Amygdala (tissue), 56 donors: ENCODE measurements around the gene CAMTA1.
"Not testable (repeated sequence)": the region's sequence is repeated elsewhere in the genome, so short reads cannot be mapped to it uniquely, and the experiment has no call there.

Experiments
- DNase-seq, 56 donors: peaks; one replicate each; lab custom pipeline; 2025; lab: John Stamatoyannopoulos, UW

The CAMTA1 gene

DNA sequence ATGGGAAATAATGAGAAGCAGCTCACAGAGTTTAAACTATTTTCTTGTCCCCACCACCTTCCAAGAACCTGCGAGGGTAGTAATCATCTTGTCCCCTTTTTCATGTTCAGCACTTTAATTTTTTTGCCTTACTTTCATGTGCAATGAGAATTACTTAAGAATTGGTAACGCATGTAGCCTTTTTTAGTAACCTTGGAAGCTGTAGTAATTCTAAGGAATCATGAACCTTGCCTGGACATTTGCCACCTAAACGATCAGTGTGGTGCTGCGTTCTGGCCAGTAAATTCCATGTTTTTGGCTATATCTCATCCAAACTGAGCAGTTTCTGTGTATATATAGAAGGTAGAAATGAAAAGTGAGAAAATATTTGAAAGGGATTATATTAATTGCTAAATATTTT, 981.9 kb downstream of the CAMTA1 start:
- no peak for DNase-seq

GRCh38 chr1:7768583-7768982, 983.3 kb downstream of the CAMTA1 start:
- DNase-seq = no peak

DNA sequence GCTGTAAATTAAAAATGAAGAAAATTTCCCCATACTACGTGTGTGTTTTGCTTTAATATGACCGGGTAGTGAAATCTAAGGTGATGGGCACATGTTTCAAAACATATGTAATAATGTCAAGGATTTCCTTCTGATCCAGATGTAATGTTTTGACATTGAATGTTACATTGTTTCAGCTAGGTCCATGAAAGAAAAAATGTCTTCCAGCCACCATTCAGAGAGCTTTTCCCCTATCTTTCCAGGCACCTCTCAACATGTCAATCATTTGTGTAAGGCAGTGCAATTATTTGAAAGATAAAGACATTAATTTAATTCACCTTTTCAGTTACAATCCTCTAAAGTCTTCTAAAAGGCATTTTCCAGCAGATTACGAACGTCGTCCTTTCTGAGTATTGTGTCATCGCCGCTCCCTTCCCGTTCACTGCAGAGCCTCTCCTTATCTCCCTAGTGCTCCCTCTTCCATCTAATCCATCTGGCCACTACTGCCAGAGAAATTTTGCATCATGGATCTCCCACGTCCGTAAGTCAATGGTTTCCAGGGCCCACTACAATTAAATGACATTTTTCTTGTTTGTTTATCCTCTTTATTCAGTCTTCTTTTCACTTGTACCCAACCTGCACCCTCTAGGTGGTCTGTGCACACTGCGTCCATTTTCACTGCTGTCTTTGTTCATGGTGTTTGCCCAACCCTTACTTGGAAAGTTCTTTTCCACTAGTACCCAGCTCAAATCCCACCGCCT, 984.6 kb downstream of the CAMTA1 start:
- DNase-seq = no peak

DNA sequence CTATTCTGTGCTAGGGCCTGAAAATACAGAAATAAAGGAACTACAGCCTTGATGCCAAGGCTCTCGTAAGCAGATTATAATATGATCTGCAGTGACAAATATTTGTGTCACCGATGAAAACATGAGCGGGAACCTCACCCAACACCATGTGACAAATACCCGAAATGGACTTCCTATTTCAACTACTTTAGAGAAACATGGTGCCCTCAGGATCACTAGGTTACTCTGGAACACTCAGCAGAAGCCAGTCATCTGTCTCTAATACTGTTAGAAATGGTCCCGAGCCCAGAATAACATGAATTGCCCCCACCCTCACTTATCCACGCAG, 985.4 kb downstream of the CAMTA1 start:
- DNase-seq = no peak

DNA sequence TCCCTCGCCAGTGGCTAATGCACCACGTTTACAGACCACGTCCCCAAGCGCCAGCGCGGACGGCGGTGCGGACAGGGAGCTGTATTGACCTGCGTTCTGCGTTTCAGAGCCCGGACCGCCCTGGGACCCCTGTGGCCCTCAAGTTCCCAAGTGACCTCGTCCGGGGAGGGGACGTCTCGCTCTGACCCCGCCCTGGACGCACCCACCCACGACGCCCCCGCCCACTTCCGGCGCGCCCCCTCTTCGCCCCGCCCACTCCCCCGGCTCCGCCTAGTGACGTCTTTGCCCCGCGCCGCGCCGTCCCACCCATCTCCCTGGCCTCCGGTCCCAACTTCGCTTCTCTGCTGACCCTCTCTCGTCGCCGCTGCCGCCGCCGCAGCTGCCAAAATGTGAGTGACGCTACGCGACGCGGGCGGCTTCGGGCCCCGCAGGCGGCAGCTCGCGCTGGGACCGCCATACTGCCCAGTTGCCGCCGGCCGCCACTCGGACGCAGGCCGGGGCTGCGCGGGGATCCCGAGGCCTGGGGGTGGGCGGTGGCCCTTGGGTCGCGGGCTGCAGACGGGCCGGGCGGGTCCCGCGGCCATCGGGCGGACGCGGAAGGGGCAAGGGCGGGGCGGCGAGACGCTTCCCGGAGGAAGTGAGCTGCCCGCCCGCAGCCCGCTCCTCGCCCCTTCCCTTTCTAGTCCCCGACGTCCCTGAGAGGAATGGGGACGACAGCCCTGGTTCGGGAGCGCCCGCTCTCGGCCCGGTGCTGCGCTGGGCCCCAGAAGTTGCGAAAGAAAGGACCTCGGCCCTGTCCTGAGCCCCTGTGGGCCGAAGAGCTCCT, 986.0 kb downstream of the CAMTA1 start, which contains the start of gene VAMP3:
TSS of gene VAMP3 (plus strand) at position 300 of the 826 bp plus-strand sequence. CDS start at position 388, 88 bp downstream.
- DNase-seq = peak; percentile 25 to 90 (median 80)

DNA sequence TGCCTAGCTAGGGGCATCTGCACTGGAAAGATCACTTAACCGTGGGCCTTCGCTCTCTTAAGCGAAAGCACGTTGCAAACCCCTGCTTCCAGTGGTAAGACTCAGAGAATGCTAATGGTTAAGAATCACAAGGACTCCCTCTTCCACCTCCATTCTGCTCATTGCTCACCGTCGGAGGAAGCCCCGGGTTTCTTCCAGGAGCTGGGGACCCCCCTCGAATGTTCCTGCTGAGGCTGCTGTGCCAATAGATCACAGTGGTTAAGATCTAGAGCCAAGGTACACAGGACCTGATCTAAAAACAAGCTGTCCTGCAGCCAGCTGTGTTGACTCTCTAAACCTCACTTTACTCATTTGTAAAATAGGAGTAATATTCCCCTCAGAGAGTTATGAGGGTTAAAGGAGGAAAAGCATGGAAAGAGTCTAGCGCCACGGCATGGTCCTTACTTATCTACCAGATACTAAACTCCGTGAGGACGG, 986.6 kb downstream of the CAMTA1 start:
- DNase-seq = no peak

GRCh38 chr1:7777591-7777990, 992.3 kb downstream of the CAMTA1 start:
- DNase-seq = no peak

DNA sequence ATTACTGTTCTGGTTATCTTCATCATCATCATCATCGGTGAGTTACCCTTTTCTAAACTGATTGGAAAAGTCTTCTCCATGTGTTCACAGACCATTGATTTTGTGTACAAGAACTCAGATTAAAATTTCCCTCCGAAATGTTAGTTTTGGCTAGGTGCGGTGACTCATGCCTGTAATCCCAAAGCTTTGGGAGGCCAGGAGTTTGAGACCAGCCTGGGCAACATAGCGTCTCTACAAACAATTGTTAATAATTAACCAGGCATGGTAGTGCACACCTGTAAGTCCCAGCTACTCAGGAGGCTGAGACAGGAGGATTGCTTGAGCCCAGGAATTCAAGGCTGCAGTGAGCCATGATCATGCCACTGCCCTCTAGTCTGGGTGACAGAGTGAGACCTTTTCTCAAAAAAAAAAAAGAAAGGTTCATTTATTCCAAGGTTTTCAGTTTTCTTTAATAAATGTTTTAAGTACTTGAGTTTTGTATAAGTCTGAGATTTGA, 992.9 kb downstream of the CAMTA1 start:
- no peak for DNase-seq

GRCh38 chr1:7780976-7781375, 995.7 kb downstream of the CAMTA1 start:
- DNase-seq = no peak

- no peak for DNase-seq
These were observed 996.2 kb downstream of the CAMTA1 start for GRCh38 chr1:7781501-7781900.

GRCh38 chr1:7781923-7782495, 996.8 kb downstream of the CAMTA1 start:
- no peak for DNase-seq

GRCh38 chr1:7783178-7783711, 998.0 kb downstream of the CAMTA1 start:
- DNase-seq = peak in 37 of 56 donors; percentile 14 to 90 (median 68)

- DNase-seq = peak in 55 of 56 donors; percentile 86 to 99 (median 96)
These were observed 998.7 kb downstream of the CAMTA1 start, which contains the start of gene PER3 for GRCh38 chr1:7783826-7784491. PER3 (plus strand) TSS chr1:7784291; CDS start chr1:7784878, 587 bp downstream.

GRCh38 chr1:7784492-7785071, 999.3 kb downstream of the CAMTA1 start:
- peak in 17 of 56 donors; percentile 7 to 62 (median 52) for DNase-seq

DNA sequence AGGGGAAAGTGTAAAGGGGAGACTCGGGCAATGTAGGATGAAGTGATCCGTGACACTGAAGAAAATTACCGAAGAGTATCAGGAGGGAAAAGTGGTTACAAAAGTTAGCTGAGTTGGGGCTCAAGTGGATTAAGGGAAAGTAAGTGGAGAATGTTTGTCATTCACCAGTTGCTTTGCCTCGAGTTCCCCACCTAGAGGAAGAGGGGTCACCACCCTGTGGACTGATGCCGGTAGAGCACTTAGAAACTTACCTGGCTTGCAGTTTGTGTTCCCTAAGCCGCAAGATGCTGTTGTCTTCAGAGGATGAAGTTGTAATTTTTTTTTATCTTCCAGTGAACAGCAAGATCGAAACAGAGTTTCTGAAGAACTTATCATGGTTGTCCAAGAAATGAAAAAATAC, 999.9 kb downstream of the CAMTA1 start:
- DNase-seq = no peak

DNA sequence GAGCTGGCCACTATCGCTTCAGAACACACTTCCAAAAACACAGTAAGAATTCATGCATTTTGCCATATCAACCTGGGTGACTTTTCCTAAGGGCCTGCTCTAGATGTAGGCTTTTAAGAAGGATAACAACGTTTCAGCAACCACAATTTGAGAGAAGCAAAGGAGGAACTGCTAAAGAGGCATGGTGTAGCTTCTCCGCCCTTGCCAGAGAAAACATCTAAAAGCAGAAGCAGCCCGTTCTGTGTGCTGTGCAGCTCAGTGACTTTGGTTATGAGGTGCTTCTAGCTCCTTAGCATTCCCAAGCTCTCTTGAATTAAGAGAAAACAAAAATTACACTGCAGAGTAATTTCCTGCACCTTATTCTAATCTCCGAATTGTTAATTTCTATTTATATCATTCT, 1001.5 kb downstream of the CAMTA1 start:
- DNase-seq = no peak

DNA sequence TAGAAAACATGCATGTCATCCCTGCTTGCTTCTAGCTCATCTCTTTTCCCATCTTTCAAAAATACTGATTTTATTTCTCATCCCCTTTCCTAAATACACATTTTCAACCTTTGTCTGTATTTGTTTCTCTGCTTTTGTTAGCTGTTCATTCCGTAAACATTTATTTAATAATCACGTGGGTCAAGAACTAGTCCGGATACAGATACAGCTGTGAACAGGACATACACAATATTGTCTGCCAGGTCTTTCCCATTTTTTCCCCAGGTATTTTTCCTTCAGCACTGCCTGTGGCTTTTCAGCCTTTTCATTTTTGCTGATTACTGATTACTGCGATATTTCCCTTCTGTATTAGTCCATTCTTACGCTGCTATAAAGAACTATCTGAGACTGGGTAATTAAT, 1004.6 kb downstream of the CAMTA1 start:
- no peak for DNase-seq

DNA sequence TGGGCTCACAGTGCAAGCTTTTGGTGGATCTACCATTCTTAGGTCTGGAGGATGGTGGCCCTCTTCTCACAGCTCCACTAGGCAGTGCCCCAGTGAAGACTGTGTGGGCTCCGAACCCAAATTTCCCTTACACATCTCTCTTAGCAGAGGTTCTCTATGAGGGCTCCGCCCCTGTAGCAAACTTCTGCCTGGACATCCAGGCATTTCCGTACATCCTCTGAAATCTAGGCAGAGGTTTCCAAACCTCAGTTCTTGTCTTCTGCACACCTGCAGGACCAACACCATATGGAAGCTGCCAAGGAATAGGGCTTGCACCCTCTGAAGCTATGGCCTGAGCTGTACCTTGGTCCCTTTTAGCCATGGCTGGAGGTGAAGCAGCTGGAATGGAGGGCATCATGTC, 1005.8 kb downstream of the CAMTA1 start:
- DNase-seq = not testable (repeated sequence)

- no peak for DNase-seq
These were observed 1010.2 kb downstream of the CAMTA1 start for GRCh38 chr1:7795406-7795805.

DNA sequence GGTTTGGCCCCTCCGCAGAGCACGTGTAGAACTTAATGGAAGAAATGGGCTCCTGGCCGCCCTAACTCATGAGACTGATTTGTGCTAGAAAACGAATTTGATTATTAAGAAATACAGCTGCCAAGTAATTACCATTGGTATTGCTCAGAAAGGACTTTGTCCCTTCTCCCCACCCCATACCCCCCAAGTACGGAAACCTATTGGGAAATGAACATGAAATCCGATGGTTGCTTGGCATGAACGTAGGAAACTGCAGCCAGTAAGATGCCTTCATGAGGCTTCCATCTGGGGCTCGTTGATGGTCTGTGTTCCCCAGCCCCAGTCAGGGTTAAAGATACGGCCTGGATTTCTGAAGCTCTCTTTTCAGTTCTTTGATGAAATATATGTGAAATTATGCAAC, 1020.2 kb downstream of the CAMTA1 start:
- DNase-seq = no peak
